GM23338 (cell line): ENCODE results near the gene SEM1.

Experiments used
- POLR2AphosphoS5 ChIP-seq: IDR thresholded peaks from 2 replicates; pipeline ENCODE4 v1.6.1; 2016; ENCODE audit warnings: antibody characterized with exemption, low read depth
- TF ChIP-seq, protein P1 (sequence below), 2 experiments: fragments of 200-600 bp in 1 of 2; sonication (generic) in 1 of 2; conservative IDR thresholded peaks; 2 replicates each; pipeline versions ENCODE4 v1.5.1 to v1.6.1; 2016 to 2017; ENCODE audit warnings: antibody characterized with exemption in 2 of 2, low read depth in 2 of 2, mild to moderate bottlenecking in 2 of 2, moderate library complexity in 1 of 2

DNA sequence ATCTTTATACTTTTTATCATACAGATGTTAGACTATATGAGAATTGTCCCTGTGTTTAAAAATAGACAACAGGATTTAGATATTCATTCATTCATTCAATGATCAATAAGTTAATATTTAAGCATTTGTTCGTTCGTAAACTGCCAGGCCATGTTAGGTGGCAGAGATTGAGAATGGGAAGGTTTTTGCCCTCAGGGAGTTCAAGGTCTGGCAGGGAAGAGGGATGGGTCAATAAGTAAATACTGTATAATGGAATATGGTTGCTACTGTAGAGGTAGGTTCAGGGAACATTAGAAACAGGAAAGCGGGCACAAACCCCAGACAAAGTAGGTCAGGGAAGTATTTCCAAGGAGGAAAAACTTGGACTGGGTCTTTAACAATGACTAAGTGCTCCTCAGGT lies 64.6 kb downstream of the SEM1 start:
- TF ChIP-seq, protein P1, sequence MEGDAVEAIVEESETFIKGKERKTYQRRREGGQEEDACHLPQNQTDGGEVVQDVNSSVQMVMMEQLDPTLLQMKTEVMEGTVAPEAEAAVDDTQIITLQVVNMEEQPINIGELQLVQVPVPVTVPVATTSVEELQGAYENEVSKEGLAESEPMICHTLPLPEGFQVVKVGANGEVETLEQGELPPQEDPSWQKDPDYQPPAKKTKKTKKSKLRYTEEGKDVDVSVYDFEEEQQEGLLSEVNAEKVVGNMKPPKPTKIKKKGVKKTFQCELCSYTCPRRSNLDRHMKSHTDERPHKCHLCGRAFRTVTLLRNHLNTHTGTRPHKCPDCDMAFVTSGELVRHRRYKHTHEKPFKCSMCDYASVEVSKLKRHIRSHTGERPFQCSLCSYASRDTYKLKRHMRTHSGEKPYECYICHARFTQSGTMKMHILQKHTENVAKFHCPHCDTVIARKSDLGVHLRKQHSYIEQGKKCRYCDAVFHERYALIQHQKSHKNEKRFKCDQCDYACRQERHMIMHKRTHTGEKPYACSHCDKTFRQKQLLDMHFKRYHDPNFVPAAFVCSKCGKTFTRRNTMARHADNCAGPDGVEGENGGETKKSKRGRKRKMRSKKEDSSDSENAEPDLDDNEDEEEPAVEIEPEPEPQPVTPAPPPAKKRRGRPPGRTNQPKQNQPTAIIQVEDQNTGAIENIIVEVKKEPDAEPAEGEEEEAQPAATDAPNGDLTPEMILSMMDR (conservative IDR thresholded peaks at IDR 0.05; ENCODE audit: low read depth in 2 of 2), result no peak
- TF ChIP-seq POLR2AphosphoS5, result no peak
